ENCODE measurements around the gene PPP6R3. TPM values are rescaled to one million over a fixed set of nuclear protein-coding genes. Genes with fewer than 3 reads are reported as not detected.

The PPP6R3 gene
- total RNA-seq, 4 donors from 2014 or later: 76.6 to 130 (median 94.0) TPM

DNA sequence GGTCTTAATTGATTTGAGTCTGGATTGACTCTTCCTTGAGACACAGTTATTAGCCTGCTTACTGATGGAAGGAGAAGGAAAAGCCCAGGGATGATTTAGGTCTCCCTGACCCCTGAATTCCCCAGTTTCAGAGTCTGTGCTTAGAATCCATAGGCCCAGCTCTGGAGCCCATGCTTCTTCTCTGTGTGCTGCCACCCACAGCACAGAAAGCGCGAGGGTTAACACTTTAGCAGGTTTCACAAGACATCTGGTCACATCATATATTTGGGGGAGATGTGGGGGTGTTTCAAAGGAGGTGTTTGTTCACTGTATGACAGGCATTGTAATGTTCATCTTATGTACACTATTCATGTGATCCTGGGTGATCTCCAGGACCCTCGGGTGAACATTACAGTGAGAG is 107.0 kb downstream of the PPP6R3 start:
- no peak for TF ChIP-seq POLR2A (IDR thresholded peaks at IDR 0.05)
- TF ChIP-seq, protein P1, sequence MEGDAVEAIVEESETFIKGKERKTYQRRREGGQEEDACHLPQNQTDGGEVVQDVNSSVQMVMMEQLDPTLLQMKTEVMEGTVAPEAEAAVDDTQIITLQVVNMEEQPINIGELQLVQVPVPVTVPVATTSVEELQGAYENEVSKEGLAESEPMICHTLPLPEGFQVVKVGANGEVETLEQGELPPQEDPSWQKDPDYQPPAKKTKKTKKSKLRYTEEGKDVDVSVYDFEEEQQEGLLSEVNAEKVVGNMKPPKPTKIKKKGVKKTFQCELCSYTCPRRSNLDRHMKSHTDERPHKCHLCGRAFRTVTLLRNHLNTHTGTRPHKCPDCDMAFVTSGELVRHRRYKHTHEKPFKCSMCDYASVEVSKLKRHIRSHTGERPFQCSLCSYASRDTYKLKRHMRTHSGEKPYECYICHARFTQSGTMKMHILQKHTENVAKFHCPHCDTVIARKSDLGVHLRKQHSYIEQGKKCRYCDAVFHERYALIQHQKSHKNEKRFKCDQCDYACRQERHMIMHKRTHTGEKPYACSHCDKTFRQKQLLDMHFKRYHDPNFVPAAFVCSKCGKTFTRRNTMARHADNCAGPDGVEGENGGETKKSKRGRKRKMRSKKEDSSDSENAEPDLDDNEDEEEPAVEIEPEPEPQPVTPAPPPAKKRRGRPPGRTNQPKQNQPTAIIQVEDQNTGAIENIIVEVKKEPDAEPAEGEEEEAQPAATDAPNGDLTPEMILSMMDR (IDR thresholded peaks at IDR 0.05): no peak
- no peak for DNase-seq

DNA sequence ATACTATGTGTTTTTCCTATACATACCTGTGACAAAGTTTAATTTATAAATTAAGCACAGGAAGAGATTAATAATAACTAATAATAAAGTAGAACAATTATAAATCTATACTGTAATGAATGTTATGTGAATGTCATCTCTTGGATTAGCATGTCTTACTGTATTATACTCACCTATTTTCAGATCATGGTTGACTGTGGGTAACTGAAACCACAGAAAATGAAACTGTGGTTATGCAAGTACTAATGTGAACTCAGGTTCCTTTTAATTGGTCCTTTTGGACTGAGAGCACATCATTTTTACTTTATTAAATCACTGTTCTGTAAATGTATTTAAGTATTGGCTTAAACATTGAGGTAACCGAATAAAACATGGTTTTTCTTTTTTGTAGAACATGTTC is 108.8 kb downstream of the PPP6R3 start:
- WGBS, 2 donors: 72 to 84% methylated on average over 1 of the region's 1 CpG

More for the DNA sequence above, 107.0 kb downstream of the PPP6R3 start:
- 92% methylated on average over 3 of the region's 3 CpGs for WGBS, 2 donors
- H3K27ac ChIP-seq: no peak overlapping the region
- no peaks in the 10 kb centered on the region for H3K4me1 ChIP-seq
- H3K27me3 ChIP-seq: no peaks in the 10 kb centered on the region
- no peak overlapping the region for H3K4me3 ChIP-seq
- H3K36me3 ChIP-seq: peaks cover 0 to 100% (median 16%) of the 10 kb centered on the region in 3 donors
- intact Hi-C loops (cut with DNase I): no loop called here
- H3K9me3 ChIP-seq: no peaks in the 10 kb centered on the region

GRCh38 chr11:68570691-68571090 is 110.1 kb downstream of the PPP6R3 start:
- TF ChIP-seq, protein P1 (IDR thresholded peaks at IDR 0.05): no peak
- no peak for TF ChIP-seq POLR2A (IDR thresholded peaks at IDR 0.05)
- Histone ChIP-seq H3K9me3 (no peaks in the 10 kb centered on the region), H3K4me3 (no peak overlapping the region), H3K27ac (no peak overlapping the region), H3K27me3 (no peaks in the 10 kb centered on the region), H3K36me3 (peaks cover 4 to 100% (median 25%) of the 10 kb centered on the region in 3 donors), H3K4me1 (peaks cover 0 to 10% (median 0%) of the 10 kb centered on the region in 3 donors)
- no peak for DNase-seq
- WGBS, 2 donors: 80 to 86% methylated on average over 1 of the region's 1 CpG
- intact Hi-C loops (cut with DNase I): no loop called here

More for the DNA sequence above, 108.8 kb downstream of the PPP6R3 start:
- Histone ChIP-seq H3K4me1 (peaks cover 0 to 5% (median 0%) of the 10 kb centered on the region in 3 donors), H3K4me3 (no peak overlapping the region), H3K27ac (no peak overlapping the region), H3K36me3 (peaks cover 0 to 100% (median 16%) of the 10 kb centered on the region in 3 donors), H3K9me3 (no peaks in the 10 kb centered on the region), H3K27me3 (no peaks in the 10 kb centered on the region)
- intact Hi-C loops (cut with DNase I): no loop called here
- no peak for DNase-seq
- TF ChIP-seq POLR2A (IDR thresholded peaks at IDR 0.05): no peak
- TF ChIP-seq, protein P1 (IDR thresholded peaks at IDR 0.05): no peak

DNA sequence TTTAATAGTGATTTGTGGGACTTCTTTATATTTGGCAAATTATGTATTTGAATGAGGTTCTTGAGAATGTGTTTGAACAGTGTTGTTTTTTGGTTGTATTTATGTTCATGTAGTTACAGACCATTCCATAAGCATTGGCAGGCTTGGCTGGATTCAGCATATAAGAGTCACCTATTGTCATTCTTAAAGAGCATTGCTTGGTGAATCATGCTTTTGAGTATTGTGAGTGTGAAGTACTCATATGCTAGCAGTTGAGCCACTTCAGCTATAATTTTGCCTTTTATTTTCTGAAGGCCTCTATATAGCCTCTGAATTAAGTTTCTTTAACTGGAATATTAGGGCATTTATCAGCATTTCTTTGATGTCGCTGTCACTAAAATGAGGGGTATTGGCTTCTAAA is 113.8 kb downstream of the PPP6R3 start:
- intact Hi-C loops (cut with DNase I): no loop called here
- 93 to 95% methylated on average over 1 of the region's 1 CpG for WGBS, 2 donors

GRCh38 chr11:68575025-68575665 is 114.6 kb downstream of the PPP6R3 start:
- WGBS, 2 donors: 69 to 83% methylated on average over 4 of the region's 4 CpGs
- H3K9me3 ChIP-seq: no peaks in the 10 kb centered on the region
- no peak for DNase-seq
- H3K27me3 ChIP-seq: no peaks in the 10 kb centered on the region
- H3K27ac ChIP-seq: no peak overlapping the region
- intact Hi-C loops (cut with DNase I): no loop called here
- H3K36me3 ChIP-seq: peaks cover 9 to 100% (median 12%) of the 10 kb centered on the region in 3 donors
- no peak overlapping the region for H3K4me3 ChIP-seq
- TF ChIP-seq, protein P1 (IDR thresholded peaks at IDR 0.05): no peak
- no peak for TF ChIP-seq POLR2A (IDR thresholded peaks at IDR 0.05)
- peaks cover 0 to 10% (median 0%) of the 10 kb centered on the region in 3 donors for H3K4me1 ChIP-seq

More for the DNA sequence above, 113.8 kb downstream of the PPP6R3 start:
- peaks cover 0 to 10% (median 0%) of the 10 kb centered on the region in 3 donors for H3K4me1 ChIP-seq
- no peak overlapping the region for H3K27ac ChIP-seq
- no peak for TF ChIP-seq POLR2A (IDR thresholded peaks at IDR 0.05)
- TF ChIP-seq, protein P1 (IDR thresholded peaks at IDR 0.05): no peak
- H3K36me3 ChIP-seq: peaks cover 9 to 100% (median 15%) of the 10 kb centered on the region in 3 donors
- no peak for DNase-seq
- no peaks in the 10 kb centered on the region for H3K9me3 ChIP-seq
- H3K27me3 ChIP-seq: no peaks in the 10 kb centered on the region
- H3K4me3 ChIP-seq: no peak overlapping the region

Measured in esophagus squamous epithelium (tissue), 5 donors.